Posterior vena cava (tissue), 2 donors: ENCODE results near the gene SLC12A3. TPM values are rescaled to one million over a fixed set of nuclear protein-coding genes. Genes with fewer than 3 reads are reported as not detected.

Source experiments
- DNase-seq: peaks from one replicate; pipeline ENCODE4 v3.0.0-alpha.2; 2020; ENCODE audit warnings: low spot score
- intact Hi-C, 2 donors: fragments of 100-400 bp; cut with DNase I; formaldehyde crosslinking; loops; one replicate each; pipeline versions ENCODE4 v1.14.1 to v1.14.2; 2022 to 2023
- microRNA-seq, 2 donors: library from miRNA; unstranded; fragments of <30 nt; microRNA quantifications; one replicate each; pipeline ENCODE4 v1.2.0, GENCODE V29; 2020 to 2021; ENCODE audit warnings: borderline microRNAs expressed in 2 of 2
- total RNA-seq, 2 donors: library from RNA; stranded (reverse); fragmentation: NEBNext Ultra II Directional; extraction: Animal tissue kit (Norgen Biotek cat#: 25700); gene quantifications; one replicate each; pipeline ENCODE4 v1.2.1, GENCODE V29; 2021
- donor health status: DM: yes; HTN: yes; CAD: no.
- donor health status: DM: yes; HTN: yes; CAD: no.

The SLC12A3 gene
- total RNA-seq, 2 donors from 2014 or later, result not detected

- intact Hi-C loops, result no loop called here
- no peak for DNase-seq
These were observed 82.6 kb downstream of the SLC12A3 start for GRCh38 chr16:56947604-56947995.

DNA sequence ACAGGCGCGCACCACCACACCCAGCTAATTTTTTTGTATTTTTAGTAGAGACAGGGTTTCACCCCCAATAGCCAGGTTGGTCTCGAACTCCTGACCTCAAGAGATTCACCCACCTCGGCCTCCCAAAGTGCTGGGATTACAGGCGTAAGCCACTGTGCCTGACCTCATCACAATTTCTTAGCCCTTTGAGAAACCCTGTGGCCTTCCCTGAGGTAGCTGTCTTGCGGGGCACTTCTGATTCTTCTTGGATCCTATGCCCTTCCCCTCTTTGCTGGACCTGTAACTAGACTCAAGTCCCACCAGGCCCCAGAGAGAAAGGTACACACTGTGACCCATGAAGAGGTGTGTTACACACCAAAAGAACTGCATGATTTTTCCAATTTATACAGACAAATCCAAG, 83.2 kb downstream of the SLC12A3 start:
- DNase-seq, result no peak
- intact Hi-C loops, result no loop called here

- intact Hi-C loops, result loop anchor here (5.0 to 10.0 kb wide), 3 partner anchors 75 to 852 kb away; partner anchors contain the start of genes KIFC3 (in 1 of the 2) and SLC12A3 (in 1 of the 2)
- DNase-seq, result peak; percentile 58
These were observed 85.0 kb downstream of the SLC12A3 start for GRCh38 chr16:56950051-56950450.

- intact Hi-C loops, result loop anchor here (5.0 to 10.0 kb wide), 3 partner anchors 76 to 852 kb away; partner anchors contain the start of genes KIFC3 (in 1 of the 2) and SLC12A3 (in 1 of the 2)
- DNase-seq, result no peak
These were observed 85.4 kb downstream of the SLC12A3 start for GRCh38 chr16:56950455-56950854.

DNA sequence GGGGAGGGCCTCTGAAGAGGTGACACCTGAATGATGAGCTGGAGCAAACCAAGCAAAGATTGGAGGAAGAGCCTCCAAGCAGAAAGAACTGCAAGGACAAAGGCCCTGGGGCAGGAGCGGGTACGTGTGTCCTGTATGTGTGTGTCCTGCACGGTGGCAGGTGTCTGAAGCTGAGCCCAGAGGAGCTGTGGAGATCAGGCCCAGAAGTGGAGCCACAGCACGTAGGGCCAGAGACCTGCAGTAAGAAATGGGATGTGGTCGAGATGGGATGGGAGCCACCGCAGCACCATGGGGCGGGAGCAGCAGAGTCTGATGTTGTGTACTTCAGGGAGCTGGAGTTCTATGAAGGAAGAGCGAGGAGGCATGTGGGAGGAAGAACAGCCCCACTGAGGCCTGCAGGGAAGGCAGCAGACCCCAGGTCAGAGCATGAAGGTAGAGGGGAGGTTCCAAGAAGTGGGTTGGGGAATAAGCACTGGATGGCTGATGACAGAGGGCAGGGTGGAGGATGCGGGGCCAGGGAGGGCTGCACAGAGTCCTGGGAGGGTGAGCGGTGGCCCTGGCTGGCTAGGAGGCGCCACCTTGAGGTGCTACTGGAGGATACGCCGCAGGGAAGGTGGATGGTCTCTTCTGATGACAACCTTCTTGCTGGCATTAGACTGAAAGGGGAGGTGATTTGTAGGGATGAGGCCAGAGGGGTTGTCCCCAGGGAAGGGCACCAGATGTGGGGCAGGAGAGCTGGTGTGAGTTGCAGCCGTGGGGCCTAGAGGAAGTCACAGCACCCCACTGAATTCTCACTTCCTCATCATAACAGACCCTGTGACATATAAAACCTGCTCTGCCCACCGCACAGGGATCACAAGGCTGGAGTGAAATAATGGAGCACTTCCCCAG, 86.1 kb downstream of the SLC12A3 start:
- intact Hi-C loops, result loop anchor here (5.0 to 10.0 kb wide), 3 partner anchors 76 to 851 kb away; partner anchors contain the start of genes KIFC3 (in 1 of the 2) and SLC12A3 (in 1 of the 2)
- DNase-seq, result peak; percentile 83

- DNase-seq, result no peak
- intact Hi-C loops, result loop anchor here (5.0 to 10.0 kb wide), 3 partner anchors 78 to 849 kb away; partner anchors contain the start of genes KIFC3 (in 1 of the 2) and SLC12A3 (in 1 of the 2)
These were observed 88.0 kb downstream of the SLC12A3 start for GRCh38 chr16:56953006-56953405.

- no peak for DNase-seq
- intact Hi-C loops, result loop anchor here (10.0 kb wide), 2 partner anchors 81 to 91 kb away; partner anchors contain the start of gene SLC12A3 (in 1 of the 2)
These were observed 91.1 kb downstream of the SLC12A3 start for GRCh38 chr16:56956076-56956475.

- intact Hi-C loops, result loop anchor here (10.0 kb wide), 2 partner anchors 82 to 92 kb away; partner anchors contain the start of gene SLC12A3 (in 1 of the 2)
- no peak for DNase-seq
These were observed 91.7 kb downstream of the SLC12A3 start for GRCh38 chr16:56956756-56957155.

DNA sequence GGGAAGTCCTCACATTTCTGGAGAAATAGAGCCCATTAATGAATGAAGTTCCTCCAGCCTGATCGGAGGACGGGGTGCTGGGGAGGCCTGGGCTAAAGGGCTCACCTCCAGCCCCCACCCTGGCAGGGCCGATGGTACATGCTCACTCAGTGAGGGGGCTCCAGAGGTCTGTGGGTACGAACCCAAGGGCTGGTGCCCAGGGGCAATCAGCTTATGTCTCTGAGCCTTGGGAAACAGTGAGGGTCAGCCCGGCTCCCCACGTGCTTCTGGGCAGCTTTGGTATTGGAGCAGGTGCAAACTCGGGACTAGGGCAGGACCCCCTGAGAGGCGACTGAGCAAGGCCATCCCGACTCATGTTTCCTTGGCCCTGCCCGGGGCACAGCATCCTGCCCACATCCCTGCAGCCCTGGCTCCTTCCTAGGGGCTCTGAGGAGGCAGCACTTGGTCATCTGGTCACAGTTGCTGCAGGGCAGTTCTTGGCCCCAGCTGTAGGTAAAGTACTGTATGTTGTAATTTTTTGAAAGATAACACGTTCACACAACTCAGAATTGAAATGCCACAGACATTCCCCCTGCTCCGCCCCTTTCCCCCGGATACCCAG, 95.8 kb downstream of the SLC12A3 start:
- DNase-seq, result peak; percentile 77
- intact Hi-C loops, result loop anchor here in 1 of 2 donors (5.0 kb wide), 1 partner anchor 87 kb away; no protein-coding TSS in a partner anchor

- no peak for DNase-seq
- intact Hi-C loops, result loop anchor here in 1 of 2 donors (5.0 kb wide), 1 partner anchor 86 kb away; no protein-coding TSS in a partner anchor
These were observed 96.4 kb downstream of the SLC12A3 start for GRCh38 chr16:56961386-56961785.

DNA sequence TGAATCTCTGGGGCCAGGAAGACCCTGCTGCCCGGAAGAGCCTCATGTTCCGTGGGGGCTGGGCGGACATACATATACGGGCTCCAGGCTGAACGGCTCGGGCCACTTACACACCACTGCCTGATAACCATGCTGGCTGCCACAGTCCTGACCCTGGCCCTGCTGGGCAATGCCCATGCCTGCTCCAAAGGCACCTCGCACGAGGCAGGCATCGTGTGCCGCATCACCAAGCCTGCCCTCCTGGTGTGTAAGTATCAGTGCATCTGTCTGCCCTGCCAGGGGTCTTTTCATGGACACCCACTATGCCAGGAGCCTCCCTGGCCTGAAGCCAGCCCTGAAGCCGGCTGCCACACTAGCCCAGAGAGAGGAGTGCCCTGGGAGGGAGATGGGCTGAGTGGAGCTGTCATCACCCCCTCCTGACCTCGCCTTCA, 96.9 kb downstream of the SLC12A3 start, which contains the start of gene CETP:
Gene CETP (plus strand): TSS at position 100 of the 431 bp plus-strand sequence. CDS start 30 bp downstream, at position 130.
- DNase-seq, result peak; percentile 71
- intact Hi-C loops, result loop anchor here in 1 of 2 donors (5.0 kb wide), 1 partner anchor 85 kb away; no protein-coding TSS in a partner anchor

DNA sequence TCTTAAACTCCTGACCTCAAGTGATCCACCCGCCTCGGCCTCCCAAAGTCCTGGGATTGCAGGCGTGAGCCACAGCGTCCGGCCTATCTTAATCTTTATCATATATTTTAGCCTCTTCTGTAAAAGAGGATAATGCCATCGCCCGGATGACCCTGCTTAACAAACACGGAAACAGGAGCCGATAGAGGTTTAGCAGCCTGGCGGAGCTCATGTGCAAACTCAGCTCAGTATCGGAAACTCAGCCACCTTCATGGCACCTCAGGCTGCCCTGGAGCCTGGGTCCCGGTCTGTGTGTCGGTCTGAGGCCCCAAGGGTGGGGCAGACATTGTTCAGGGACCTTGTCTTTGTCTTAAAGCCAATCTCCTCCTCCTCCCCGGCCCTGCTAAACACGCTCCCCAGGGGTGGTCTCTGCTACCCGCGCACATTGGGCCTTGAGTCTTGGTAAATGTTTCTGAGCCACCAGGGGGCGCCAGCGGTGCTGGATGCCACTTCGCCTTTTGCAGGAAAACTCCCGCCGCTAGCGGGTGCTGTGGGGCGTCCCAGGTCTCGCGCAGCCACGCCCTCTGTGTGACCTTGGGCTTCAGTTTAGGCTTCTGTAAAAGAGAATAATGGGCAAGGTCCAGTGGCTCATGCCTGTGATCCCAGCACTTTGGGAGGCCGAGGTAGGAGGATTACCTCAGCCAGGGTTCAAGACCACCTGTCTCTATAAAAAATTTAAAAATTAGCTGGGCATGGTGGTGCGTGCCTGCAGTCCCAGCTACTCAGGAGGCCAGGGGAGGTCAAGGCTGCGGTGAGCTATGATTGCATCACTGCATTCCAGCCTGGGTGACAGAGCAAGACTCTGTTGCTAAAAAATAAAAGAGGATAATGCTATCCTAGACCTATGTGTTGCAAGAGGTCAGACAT, 99.5 kb downstream of the SLC12A3 start:
- peak; percentile 97 for DNase-seq
- intact Hi-C loops, result loop anchor here in 1 of 2 donors (5.0 kb wide), 1 partner anchor 83 kb away; no protein-coding TSS in a partner anchor

Small RNA genes lying within 50 kb of the gene (microRNA-seq; reads per million reads assigned to microRNA genes)
- gene MIR138-2 (0.65 to 2.6 reads per million in 2 donors), gene MIR6863 (0 reads per million in 2 donors)

Other genes with a start within 250 kb of the SLC12A3 start
- 100 to 1,000 TPM; 240 to 379 TPM for gene MT1E, start 239.4 kb upstream of the SLC12A3 start, total RNA-seq
- 100 to 1,000 TPM in 1 of 2 donors, 10 to 100 TPM in 1; 82.2 to 146 TPM for gene MT1M, start 232.5 kb upstream of the SLC12A3 start, total RNA-seq
- gene MT1A, start 226.5 kb upstream of the SLC12A3 start, total RNA-seq, result 100 to 1,000 TPM in 1 of 2 donors, 10 to 100 TPM in 1; 52.7 to 104 TPM
- not detected for gene MT1B, start 213.3 kb upstream of the SLC12A3 start, total RNA-seq
- gene MT1F, start 207.2 kb upstream of the SLC12A3 start, total RNA-seq, result 10 to 100 TPM in 1 of 2 donors, 1 to 10 TPM in 1; 9.1 to 10.6 TPM
- 10 to 100 TPM; 14.0 to 26.7 TPM for gene MT1G, start 197.1 kb upstream of the SLC12A3 start, total RNA-seq
- 1 to 10 TPM in 1 of 2 donors, not detected in 1; 2.0 TPM for gene MT1H, start 195.4 kb upstream of the SLC12A3 start, total RNA-seq
- gene MT1X, start 182.7 kb upstream of the SLC12A3 start, total RNA-seq, result 100 to 1,000 TPM; 459 to 753 TPM
- gene NUP93, start 135.1 kb upstream of the SLC12A3 start, total RNA-seq, result 10 to 100 TPM; 42.8 to 54.7 TPM
- gene HERPUD1, start 66.9 kb downstream of the SLC12A3 start, total RNA-seq, result 100 to 1,000 TPM in 1 of 2 donors, 10 to 100 TPM in 1; 99.7 to 106 TPM
- gene CETP, start 96.7 kb downstream of the SLC12A3 start, total RNA-seq, result under 1 TPM in 1 of 2 donors, not detected in 1; 0.60 TPM
- 10 to 100 TPM; 37.8 to 53.2 TPM for gene NLRC5, start 124.3 kb downstream of the SLC12A3 start, total RNA-seq
- 10 to 100 TPM; 26.7 to 28.4 TPM for gene CPNE2, start 227.4 kb downstream of the SLC12A3 start, total RNA-seq